ENCODE results near the gene HLX. TPM values are rescaled to one million over a fixed set of nuclear protein-coding genes. Genes with fewer than 3 reads are reported as not detected.

The HLX gene
- total RNA-seq, 1 donor from 2014 or later: 1.4 TPM

- DNase-seq (ENCODE audit: low read depth in 2 of 2): peak in 1 of 2 donors; percentile 54
These were observed 1.7 kb downstream of the HLX start for GRCh38 chr1:220880726-220881506.

GRCh38 chr1:220882061-220882891, 3.0 kb downstream of the HLX start:
- no peak for DNase-seq (ENCODE audit: low read depth in 2 of 2)

GRCh38 chr1:220884109-220884980, 5.1 kb downstream of the HLX start:
- DNase-seq (ENCODE audit: low read depth in 2 of 2): no peak

- no peak for DNase-seq (ENCODE audit: low read depth in 2 of 2)
These were observed 6.0 kb downstream of the HLX start for GRCh38 chr1:220884981-220885918.

- no peak for DNase-seq (ENCODE audit: low read depth in 2 of 2)
These were observed 6.7 kb downstream of the HLX start for GRCh38 chr1:220885971-220886370.

- DNase-seq (ENCODE audit: low read depth in 2 of 2): no peak
These were observed 7.4 kb downstream of the HLX start for GRCh38 chr1:220886470-220887201.

- DNase-seq (ENCODE audit: low read depth in 2 of 2): no peak
These were observed 7.9 kb downstream of the HLX start for GRCh38 chr1:220887202-220887519.

- DNase-seq (ENCODE audit: low read depth in 2 of 2): no peak
These were observed 8.5 kb downstream of the HLX start for GRCh38 chr1:220887520-220888416.

GRCh38 chr1:220888417-220888986, 9.3 kb downstream of the HLX start:
- no peak for DNase-seq (ENCODE audit: low read depth in 2 of 2)

GRCh38 chr1:220889333-220889732, 10.1 kb downstream of the HLX start:
- no peak for DNase-seq (ENCODE audit: low read depth in 2 of 2)

GRCh38 chr1:220889848-220890287, 10.6 kb downstream of the HLX start:
- DNase-seq (ENCODE audit: low read depth in 2 of 2): no peak

GRCh38 chr1:220890602-220891001, 11.4 kb downstream of the HLX start:
- no peak for DNase-seq (ENCODE audit: low read depth in 2 of 2)

- DNase-seq (ENCODE audit: low read depth in 2 of 2): no peak
These were observed 12.2 kb downstream of the HLX start for GRCh38 chr1:220891224-220892085.

- no peak for DNase-seq (ENCODE audit: low read depth in 2 of 2)
These were observed 12.8 kb downstream of the HLX start for GRCh38 chr1:220892086-220892376.

GRCh38 chr1:220892997-220893700, 13.9 kb downstream of the HLX start:
- no peak for DNase-seq (ENCODE audit: low read depth in 2 of 2)

GRCh38 chr1:220893701-220894024, 14.4 kb downstream of the HLX start:
- DNase-seq (ENCODE audit: low read depth in 2 of 2): no peak

All from lung microvascular endothelial cell (primary cell).